Stimulated activated naive CD4-positive, alpha-beta T cell treated with Interleukin-2 at 50 U/mL for 16 hours (primary cell): ENCODE measurements around the gene PTPRE.

ENCODE experiments used
- DNase-seq: peaks from one replicate; lab custom pipeline; 2025; lab: John Stamatoyannopoulos, UW

The PTPRE gene

DNA sequence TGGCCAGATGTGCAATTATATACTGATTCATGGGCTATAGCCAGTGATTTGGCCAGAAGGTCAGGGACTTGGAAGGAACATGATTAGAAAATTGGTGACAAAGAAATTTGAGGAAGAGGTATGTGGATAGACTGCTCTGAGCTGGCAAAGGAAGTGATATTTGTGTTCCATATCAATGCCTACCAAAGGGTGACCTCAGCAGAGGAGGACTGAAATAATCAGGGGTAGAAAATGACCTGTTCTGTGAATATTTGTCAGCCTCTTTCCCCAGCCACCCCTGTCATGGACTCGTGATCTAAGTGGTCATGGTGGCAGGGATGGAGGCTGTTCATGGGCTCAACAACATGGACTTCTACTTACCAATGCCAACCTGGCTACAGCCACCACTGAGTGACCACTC lies 47.0 kb downstream of the PTPRE start:
- DNase-seq, result no peak

DNA sequence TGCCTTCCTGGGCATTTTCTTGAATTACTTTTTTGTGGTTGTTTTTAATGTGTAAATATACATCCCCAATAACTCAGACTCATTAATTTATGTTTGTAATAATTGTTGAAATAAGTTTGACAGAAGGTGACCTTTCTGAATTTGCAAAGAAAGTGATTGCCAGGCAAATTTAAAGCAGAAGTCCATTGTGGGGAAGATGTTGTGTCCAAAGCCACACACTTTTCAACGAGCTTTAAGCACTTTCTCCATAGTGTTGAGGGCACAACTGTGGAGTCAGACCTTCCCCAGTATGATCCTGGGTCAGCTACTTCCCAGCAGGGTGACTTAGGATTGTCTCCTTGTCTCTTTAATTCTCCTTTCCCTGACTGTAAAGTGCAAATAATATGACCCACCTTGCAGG lies 52.5 kb downstream of the PTPRE start:
- DNase-seq, result no peak

DNA sequence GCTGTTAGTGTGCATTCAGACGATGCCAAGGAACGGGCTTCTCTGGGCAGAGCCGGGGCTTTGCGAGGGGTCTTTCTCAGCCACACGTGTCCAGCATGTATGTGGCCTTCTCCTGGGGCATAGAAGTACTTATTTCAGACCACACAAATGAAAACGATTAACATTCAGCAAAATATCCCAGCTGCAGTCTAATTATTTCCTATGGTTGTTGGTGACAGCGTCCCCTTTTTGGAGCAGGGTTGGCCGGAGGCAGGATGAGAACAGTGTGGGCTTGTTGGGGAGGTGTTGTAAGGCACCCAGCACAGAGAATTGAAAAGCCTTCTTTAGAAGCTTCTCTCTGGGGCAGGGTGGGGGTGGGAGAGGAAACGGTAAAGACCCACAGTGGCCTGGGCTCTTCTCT lies 54.2 kb downstream of the PTPRE start:
- DNase-seq, result no peak

DNA sequence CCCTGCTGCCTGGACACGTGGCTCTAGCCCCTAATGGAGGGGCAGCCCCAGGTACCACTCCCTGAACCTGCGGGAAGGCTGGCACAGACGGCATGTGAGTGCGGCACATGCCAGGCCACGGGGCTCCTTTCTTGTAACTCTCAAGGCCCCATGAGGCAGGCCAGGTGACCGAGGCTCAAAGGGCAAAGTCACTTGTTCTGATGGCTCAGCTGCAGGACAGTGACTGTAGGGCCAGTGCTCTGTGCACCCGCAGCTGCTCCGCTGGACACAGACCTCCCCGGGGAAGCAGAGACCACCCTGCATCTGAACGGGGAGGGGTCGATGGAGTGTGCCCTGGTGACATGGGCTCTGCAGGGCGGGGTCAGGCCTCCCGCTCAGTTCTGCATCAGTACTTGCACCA lies 55.3 kb downstream of the PTPRE start:
- DNase-seq, result no peak

DNA sequence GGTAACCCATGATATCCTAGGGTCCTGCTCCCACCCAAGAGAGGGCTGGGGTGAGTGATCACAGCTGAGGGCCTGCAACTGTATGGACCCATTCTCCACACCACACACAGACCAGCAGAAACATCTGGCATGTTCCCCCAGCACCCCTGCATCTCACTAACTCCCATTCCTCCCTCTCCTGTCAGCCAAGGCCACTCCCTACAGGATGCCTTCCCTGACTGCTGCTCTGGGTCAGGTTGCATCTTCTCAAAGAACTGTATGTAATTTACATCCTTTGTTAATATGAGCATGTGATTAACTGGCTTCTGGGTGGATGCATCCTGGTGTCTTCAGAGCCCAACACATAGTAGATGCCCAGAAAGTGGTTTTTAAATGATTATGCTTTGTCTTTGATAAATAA lies 56.2 kb downstream of the PTPRE start:
- DNase-seq, result no peak

DNA sequence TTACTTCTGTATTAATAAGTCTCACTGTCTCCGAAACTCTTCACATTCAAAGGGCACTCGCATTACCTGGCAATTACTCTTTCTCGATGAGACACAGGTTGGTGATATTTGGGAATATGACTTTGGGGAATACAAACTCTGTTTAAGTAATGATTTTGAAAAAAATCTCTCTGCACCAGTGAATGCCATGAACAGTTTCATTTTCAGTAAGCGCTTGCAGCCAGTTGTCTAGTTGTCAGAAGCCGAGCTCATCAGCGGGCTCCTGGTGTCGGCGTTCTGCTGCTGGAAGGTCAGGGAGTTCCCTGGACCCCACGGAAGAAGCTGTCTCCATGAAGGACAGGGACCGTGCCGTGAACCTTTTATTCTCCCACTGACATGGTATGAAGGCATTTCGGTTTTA lies 57.7 kb downstream of the PTPRE start:
- no peak for DNase-seq

DNA sequence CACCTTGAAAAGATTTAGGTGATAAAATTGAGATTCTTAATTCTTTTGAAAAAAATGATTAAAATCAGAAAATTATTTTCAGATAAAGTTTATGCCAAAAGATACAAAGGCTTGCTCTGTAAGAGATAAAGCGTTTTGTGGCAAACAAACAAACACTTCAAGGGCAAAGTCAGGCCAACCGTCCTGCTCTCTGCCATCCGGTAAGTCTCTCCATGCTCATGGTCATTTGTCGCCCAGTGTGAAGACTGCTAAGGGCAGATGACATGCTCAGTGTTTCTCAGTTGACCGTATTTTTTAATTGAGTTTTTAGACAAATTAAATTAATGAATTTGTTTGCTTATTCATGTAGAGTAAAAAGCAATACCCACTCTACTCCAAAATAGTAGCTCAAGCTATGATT lies 60.0 kb downstream of the PTPRE start:
- DNase-seq, result no peak

DNA sequence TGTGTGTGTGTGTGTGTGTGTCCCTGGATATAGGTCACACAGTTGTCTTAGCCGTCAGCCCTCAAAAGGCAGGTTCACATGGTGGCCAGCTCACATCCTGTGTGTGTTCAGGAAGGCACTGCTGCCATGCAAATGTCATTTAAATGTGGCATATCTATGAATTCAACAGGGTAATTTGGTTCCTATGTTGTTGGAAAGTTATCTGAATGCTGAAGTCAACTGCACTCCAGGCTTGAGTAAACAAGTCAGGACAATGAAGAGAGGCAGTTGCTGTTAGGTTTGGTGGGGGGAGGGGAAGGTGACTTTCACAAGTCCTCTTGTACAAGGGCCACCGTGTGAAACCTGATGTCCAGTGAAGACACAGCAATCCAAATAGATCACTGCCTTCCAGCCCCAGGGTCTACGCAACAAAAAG lies 61.1 kb downstream of the PTPRE start:
- no peak for DNase-seq

DNA sequence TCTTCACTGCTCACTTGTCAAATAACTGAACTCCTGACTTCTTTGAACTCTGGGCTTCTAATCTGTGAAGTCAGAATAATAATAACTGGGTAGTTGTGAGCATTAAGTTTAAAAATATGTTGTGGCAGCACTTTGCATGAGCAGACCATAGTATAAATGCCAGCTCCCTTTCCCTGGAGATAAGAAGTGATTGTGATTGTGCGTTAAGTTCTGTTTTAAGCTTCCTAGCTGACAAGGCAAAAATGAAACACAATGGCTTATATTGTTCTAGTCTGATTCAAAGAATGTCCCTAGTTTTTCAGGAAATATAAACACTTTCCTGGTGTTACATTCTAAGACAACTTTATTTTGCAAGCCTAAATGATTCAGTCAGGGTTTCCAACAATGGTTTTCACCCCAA lies 61.8 kb downstream of the PTPRE start:
- DNase-seq, result no peak

DNA sequence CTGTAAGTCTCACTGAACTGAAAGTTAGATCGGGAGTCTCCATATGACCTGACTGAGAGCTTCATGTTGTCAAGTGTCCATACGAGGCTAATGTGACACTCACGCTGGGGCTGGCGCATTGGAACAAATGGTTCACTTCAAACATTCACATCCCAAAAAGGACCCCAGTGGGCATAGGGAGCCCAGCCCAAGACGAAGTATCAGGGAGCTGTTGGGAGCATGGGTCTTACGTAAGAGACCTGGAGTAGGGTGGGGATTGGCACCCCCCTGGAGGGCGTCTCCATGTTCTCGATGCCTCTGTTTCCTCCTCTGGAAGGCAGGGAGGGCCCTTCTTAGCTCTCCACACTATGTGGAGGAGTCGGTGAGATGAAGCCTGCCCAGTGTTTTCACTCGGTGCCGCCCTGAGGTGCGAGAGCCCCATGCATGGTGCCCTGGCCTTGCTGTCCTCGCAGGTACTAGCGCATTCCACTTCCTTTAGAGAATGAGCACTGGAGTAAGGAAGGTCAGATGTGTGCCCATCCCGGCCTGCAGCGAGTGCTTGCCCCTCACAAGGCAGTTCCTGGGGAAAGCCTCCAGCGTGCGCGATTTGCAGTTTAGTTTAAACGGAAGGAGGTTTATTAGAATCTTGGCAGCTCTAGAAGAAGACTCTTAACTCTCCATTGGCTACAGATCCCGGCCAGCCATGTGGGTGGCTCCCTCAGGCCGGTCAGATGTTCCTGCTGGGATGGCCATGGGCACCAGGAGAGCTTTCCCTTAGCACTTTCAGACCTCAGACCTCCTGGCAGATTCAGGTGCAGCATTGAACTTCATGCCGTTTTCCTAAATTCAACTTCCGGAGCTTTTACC lies 64.4 kb downstream of the PTPRE start:
- no peak for DNase-seq

DNA sequence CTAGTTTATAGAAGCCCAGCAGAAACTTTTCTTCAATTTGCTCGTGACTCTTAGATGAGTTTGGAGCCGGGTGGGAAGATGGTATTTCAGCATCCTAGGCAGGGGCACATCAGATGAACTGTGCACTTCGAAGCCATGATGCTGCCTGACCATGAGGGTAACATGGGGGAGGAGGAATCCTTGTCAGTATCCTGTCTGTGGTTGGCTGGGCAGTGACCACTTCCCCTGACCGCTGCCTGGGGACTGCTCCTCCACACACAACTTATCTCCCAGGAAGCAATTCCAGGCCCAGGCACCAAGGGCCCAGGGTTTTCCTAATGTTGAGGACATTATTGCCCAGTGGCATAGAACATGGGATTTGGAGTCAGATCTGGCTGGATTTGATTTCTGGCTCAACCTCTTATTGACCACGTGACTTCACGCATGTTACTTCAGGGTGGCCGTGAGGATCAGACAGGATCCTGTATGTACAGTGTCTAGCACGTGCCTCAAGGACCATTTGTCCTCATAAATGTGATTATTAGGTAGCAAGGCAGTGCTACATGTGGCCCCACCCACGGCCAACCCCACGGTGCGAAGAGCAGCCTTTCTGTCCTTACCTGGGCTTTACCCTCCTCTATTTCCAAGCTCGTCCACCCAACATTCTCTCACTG lies 65.2 kb downstream of the PTPRE start:
- no peak for DNase-seq

DNA sequence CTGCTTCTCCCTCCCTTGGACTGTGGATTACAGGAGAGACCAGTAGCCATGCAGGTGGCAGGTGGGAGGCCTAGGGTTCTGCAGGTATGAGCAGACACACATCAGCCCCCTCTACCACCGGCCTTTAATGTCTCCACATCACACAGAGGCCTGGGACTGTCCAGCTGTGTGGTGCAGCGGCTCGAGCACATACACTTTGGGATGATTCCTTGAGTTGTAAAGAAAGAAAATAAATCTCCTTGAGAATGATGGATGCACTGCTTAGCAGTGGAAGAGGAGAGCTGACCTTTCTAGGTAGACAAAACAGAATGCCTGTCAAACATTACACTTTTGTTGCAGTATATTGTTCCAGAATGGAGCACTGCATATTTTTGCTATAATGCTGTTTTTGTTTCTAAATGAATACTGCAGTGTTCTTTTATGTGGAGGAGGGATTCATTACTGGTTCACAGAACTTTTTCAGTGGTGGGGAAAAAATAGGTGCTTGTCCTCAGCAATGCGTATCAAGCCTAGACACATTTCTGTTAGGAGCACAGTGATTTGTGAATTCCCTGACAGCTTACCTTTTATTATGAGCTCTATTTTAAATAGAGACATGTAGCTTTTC lies 66.0 kb downstream of the PTPRE start:
- no peak for DNase-seq

DNA sequence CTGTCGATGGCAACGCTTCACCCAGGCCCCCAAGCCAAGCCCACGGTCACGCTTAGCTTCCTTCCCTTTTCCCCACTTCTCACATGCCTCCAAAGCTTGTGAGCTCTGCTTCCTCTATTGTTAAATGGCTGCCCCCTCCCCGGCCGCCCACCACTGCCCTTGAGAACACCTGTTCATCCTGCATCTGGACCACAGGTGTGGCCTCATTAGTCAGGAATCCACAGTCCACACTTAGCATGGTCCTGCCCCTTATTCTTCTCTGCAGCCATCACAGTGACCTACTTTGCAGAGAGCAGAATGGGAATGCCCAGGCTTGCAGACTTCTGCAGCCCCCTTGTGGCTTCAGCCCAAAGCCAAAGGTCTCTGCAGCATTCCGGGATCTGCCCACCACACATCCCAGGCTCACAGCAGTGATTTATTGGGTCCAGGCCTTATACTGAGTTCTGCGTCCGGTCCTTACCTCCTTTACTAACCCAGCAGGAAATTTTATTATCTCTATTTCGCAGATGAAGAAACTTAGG lies 66.9 kb downstream of the PTPRE start:
- no peak for DNase-seq

DNA sequence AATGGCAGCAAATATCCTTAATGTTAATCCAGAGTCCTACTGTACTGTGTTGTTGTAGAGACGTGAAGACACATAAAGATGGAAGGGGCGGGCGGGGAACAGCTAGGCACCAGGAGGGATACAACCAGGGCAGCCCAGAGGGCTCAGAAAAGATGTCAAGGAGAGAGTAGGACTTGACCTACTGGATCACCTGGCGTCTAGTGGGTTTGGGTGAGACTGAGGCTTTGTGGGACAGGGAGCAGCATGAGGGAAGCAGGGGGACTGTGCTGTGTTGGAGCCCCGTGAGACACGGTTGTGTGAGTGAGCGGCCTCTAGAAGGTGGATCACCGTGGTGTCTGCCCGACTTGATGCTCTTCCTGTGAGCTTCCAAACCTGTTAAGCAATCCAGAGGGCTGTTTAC lies 68.0 kb downstream of the PTPRE start:
- DNase-seq, result no peak

DNA sequence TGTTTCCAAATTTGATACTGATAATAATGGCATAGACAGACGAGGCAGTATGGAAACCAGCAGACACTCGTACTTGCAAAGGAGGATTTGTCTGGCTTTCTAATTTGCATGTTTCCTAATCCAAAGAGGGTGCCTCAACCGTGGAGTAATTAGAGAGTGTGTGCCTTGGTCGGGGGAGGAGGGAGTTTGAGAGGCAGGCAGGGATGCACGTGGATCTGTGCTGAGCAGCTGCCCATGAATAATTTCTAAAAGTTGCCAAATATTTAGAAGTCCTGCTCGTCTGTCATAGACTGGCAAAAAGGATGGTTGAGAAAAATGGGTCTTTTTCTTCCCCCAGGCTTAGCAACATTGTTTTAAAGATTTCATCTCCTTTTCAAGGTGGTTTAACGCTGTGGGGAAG lies 69.4 kb downstream of the PTPRE start:
- no peak for DNase-seq

DNA sequence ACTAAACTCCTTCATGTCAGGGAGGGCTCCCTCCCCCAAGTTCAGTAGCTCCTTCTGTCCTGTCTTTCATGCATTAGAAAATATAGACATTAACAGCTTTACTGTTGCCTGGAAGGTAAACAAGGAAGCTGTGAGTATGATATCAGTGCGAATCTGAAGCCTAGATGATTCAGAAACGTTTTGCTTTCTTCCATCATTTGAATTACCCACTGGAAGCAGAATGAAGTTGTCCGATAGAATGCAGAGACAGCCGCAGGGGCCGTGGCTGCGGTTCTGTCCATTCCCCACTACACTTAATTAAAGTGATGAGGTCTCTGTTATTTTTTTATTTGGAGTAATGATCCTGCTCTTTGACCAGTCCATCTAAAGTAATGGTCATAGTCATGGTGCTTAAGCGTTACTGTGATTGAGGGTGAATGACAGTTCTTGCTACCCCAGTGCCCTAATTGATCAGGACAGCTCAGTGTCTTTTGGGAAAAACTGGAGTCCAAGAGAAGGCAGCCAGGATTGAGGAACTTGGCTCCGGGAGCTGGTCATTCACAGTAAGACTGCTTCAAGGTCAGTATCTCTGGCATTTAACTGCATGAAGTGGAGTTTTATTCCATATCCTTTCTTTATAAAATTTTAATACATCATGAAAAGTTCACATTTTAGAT lies 69.9 kb downstream of the PTPRE start:
- no peak for DNase-seq

DNA sequence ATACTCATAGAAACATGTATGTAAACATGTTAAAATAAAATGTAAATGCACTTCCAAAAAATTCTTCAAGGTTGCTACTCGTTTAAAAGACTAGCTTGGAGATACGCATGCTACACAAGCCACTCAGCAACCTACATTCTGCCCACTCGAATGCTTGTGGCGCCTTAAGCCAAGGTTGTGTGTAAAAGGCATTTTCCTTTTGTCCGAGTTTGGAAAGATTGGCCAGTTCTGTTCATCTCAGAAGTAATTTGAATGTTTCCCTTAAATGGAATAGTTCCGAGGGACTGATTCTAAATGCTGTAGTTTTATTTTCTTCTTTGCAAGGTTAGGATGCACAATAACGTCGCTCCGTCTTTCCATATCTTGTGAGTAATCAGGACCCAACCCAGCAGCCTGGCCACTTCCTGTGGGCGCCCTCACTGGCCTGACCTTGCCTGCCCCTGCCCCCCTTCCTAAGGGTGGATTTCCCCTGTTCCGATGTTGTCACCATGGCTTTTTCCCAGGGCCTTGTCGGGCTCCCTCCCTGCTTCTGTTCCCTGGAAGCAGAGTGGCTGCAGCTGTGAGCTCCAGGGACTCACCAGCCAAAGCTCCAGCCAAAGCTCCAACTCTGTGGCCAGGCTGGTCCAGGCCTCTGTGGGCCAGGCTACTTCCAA lies 70.6 kb downstream of the PTPRE start:
- no peak for DNase-seq

DNA sequence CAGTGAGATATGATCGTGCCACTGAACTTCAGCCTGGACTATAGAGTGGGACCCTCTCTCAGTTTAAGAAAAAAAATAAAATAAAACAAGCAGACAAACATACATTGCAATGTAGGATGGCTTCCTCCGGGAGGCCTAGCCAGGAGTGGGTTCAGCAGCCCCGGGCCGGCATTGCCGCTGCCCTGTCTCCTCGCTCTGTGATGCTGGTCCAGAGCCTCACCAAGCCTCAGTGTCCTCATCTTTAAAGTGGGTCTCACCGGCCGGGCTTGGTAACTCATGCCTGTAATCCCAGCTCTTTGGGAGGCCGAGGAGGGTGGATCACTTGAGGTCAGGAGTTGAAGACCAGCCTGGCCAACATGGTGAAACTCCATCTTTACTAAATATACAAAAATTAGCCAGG lies 71.6 kb downstream of the PTPRE start:
- no peak for DNase-seq

DNA sequence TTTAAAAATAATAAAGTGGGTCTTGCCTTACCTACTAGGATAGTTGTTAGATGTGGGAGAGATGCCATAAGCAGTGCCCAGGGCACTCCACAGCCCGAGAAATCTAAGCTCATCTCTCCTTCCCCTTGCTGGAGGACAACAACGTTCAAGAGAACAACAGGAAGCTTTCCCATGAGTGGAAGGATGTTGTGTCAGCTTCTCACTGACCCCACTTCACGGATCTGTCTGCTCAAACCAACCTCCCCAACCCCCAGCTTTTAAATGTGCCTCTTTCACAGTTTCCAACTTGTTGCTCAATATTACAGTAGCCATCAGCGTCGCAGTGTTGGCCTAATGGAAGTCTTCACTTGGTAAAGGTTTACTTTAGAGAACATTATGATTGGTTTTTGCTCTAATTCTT lies 72.1 kb downstream of the PTPRE start:
- DNase-seq, result no peak

DNA sequence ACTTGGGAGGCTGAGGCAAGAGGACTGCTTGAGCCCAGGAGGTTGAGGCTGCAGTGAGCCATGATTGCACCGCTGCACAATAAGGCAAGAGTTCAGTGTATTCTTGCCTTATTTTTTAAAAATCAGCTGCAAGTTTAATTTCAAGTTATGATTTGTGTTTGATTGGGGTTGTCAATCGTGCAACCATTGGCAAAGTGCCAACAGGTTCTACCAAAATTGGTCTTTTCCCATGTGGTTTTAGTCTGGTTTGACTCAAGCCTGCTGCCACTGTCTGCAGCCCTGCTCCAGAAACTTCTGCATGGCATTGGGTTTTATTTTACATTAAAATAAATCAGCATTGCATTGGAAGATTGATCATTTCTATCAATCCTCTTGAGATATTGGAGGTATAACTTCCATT lies 72.7 kb downstream of the PTPRE start:
- DNase-seq, result no peak

DNA sequence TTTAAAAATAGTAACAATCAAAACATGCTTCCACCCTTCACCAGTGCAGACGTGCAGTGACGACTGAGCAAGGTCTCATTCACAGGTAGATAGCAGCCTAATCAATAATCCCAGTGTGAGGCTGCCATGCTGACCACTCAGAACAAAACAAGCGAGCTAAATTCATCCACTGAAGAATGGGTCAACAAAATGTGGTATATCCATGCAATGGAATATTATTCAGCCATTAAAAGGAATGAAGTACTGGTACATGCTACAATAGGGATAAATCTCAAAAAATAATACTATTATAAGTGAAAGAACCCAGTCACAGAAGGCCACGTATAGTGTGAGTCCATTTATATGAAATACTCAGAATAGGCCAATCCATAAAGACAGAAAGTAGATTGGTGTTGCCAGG lies 74.0 kb downstream of the PTPRE start:
- no peak for DNase-seq

DNA sequence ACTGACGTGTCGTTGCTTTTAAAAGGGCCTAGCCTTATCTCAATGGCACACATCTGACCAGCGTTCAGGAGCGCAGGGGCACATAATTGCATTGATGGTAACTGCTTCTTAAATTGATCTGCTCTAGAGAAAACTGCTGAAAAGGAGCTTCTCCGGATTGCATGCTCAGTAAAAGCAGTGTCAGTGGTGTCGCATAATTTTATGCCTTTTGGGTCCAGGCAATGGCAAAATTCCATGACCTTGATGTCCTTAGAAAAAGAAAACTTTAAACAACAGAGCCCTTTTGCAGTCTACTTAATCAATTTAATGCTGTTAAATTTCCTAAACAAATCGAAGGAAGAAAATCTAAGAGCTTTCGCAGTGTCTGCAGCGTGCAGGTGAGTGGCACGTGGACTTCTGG lies 75.7 kb downstream of the PTPRE start:
- no peak for DNase-seq
